ENCODE measurements around the gene C2CD4C. TPM values are rescaled to one million over a fixed set of nuclear protein-coding genes. Genes with fewer than 3 reads are reported as not detected.
"Not testable (repeated sequence)": the region's sequence is repeated elsewhere in the genome, so short reads cannot be mapped to it uniquely, and the experiment has no call there.

Gene C2CD4C
- polyA plus RNA-seq, 1 experiment: 0.07 TPM

DNA sequence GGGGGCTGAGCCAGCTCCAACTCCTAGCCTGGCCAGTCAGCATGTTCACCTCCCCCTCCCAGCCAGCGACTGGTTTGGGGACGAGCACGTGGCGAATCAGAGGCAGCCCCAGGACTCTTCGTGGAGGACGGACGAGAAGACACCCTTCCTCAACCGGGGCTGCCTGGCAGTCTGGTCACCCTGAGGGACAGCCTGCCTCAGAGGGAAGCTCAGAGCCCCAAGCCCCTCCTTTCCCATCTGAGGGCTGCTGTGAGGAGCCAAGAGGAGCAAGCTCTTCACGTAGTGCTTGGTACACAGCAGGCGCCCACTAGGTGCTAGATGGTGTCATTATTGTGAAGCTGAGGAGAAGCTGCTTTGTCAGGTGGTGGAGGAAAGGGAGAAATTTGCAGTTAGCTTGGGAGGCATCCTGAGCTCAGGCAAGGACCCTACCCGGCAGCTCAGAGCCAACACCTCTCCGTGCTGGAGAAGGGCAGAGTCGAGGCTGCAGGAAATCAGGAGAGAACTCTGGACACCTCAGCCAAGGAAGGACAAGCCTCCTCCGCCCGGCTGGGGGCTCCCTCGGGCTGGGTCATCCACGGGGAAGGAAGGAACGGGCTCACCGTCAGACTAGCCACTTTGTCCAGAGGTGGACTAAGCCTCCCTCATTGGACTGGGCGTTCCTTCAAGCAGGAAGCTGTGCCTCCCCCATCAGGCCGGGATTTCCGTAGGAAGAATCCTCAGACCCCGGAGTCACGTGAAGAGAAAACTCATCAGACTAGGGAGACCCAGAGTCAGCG, 14.9 kb upstream of the C2CD4C start:
- Histone ChIP-seq H3K36me3 (ENCODE audit: control insufficient read depth, insufficient read depth, low read length) (no peaks in the 10 kb centered on the region), H3K4me3 (ENCODE audit: low read depth, low read length) (no peak overlapping the region), H3K27me3 (ENCODE audit: control insufficient read depth, insufficient read depth, low read length) (no peaks in the 10 kb centered on the region)
- POLR2A ChIA-PET: no interaction called here
- TF ChIP-seq, protein P1, sequence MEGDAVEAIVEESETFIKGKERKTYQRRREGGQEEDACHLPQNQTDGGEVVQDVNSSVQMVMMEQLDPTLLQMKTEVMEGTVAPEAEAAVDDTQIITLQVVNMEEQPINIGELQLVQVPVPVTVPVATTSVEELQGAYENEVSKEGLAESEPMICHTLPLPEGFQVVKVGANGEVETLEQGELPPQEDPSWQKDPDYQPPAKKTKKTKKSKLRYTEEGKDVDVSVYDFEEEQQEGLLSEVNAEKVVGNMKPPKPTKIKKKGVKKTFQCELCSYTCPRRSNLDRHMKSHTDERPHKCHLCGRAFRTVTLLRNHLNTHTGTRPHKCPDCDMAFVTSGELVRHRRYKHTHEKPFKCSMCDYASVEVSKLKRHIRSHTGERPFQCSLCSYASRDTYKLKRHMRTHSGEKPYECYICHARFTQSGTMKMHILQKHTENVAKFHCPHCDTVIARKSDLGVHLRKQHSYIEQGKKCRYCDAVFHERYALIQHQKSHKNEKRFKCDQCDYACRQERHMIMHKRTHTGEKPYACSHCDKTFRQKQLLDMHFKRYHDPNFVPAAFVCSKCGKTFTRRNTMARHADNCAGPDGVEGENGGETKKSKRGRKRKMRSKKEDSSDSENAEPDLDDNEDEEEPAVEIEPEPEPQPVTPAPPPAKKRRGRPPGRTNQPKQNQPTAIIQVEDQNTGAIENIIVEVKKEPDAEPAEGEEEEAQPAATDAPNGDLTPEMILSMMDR (IDR thresholded peaks at IDR 0.05; ENCODE audit: insufficient read depth, low read depth, low read length): no peak
- no peak for DNase-seq (ENCODE audit: low read depth)
- CTCF ChIA-PET: no interaction called here

- H3K36me3 ChIP-seq (ENCODE audit: control insufficient read depth, insufficient read depth, low read length); POLR2A ChIA-PET; CTCF ChIA-PET: not testable (repeated sequence)
These were observed 13.9 kb upstream of the C2CD4C start for GRCh38 chr19:422917-423226.

GRCh38 chr19:422213-422916, 13.4 kb upstream of the C2CD4C start:
- CTCF ChIA-PET: no interaction called here
- Histone ChIP-seq H3K27me3 (ENCODE audit: control insufficient read depth, insufficient read depth, low read length) (no peaks in the 10 kb centered on the region), H3K36me3 (ENCODE audit: control insufficient read depth, insufficient read depth, low read length) (no peaks in the 10 kb centered on the region), H3K4me3 (ENCODE audit: low read depth, low read length) (no peak overlapping the region)
- TF ChIP-seq, protein P1 (IDR thresholded peaks at IDR 0.05; ENCODE audit: insufficient read depth, low read depth, low read length): no peak
- DNase-seq (ENCODE audit: low read depth): no peak
- POLR2A ChIA-PET: no interaction called here

More at GRCh38 chr19:422917-423226, 13.9 kb upstream of the C2CD4C start:
- not testable (repeated sequence) for DNase-seq (ENCODE audit: low read depth); H3K27me3 ChIP-seq (ENCODE audit: control insufficient read depth, insufficient read depth, low read length); H3K4me3 ChIP-seq (ENCODE audit: low read depth, low read length)

GRCh38 chr19:419721-420515, 11.0 kb upstream of the C2CD4C start:
- Histone ChIP-seq H3K27me3 (ENCODE audit: control insufficient read depth, insufficient read depth, low read length) (no peaks in the 10 kb centered on the region), H3K36me3 (ENCODE audit: control insufficient read depth, insufficient read depth, low read length) (no peaks in the 10 kb centered on the region), H3K4me3 (ENCODE audit: low read depth, low read length) (no peak overlapping the region)
- DNase-seq (ENCODE audit: low read depth): no peak
- POLR2A ChIA-PET: no interaction called here
- CTCF ChIA-PET: no interaction called here
- TF ChIP-seq, protein P1 (IDR thresholded peaks at IDR 0.05; ENCODE audit: insufficient read depth, low read depth, low read length): no peak

GRCh38 chr19:418761-419671, 10.1 kb upstream of the C2CD4C start:
- DNase-seq (ENCODE audit: low read depth): no peak
- ChIA-PET POLR2A (no interaction called here), CTCF (no interaction called here)
- TF ChIP-seq, protein P1 (IDR thresholded peaks at IDR 0.05; ENCODE audit: insufficient read depth, low read depth, low read length): no peak
- Histone ChIP-seq H3K27me3 (ENCODE audit: control insufficient read depth, insufficient read depth, low read length) (no peaks in the 10 kb centered on the region), H3K4me3 (ENCODE audit: low read depth, low read length) (no peak overlapping the region), H3K36me3 (ENCODE audit: control insufficient read depth, insufficient read depth, low read length) (no peaks in the 10 kb centered on the region)

Data from BJ (cell line).